SKM-1 treated with dmso at 0.1 percent for 144 hours (cell line): ENCODE data around the gene TRIM37.
"Not testable (repeated sequence)": the region's sequence is repeated elsewhere in the genome, so short reads cannot be mapped to it uniquely, and the experiment has no call there.

ENCODE experiments used
- DNase-seq: peaks from one replicate; lab custom pipeline; 2025; ENCODE audit not compliant: unreplicated experiment; lab: John Stamatoyannopoulos, UW

Gene TRIM37

GRCh38 chr17:59110973-59111372 lies 4.3 kb upstream of the TRIM37 start:
- no peak for DNase-seq

GRCh38 chr17:59108400-59109102 lies 1.9 kb upstream of the TRIM37 start:
- no peak for DNase-seq

DNA sequence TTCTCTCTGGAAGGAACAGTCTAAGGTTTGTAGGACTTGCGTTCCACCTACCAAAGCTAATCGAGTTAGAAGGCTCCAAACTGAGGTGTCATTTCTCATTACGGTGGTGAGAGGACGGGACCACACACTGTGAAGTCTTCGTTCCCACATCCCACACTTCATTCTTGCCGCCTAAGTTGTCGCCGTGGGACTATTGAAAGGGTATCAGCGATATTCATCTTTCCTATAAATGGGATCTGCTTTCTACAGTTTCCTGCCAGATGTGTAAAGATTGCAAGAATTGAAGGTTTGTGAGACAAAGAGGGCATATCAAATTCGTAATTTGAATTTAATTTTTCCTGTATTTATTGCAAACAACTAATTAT lies 608 bp upstream of the TRIM37 start:
- no peak for DNase-seq

- DNase-seq, result no peak
Measured at GRCh38 chr17:59105852-59106462, 723 bp downstream of the TRIM37 start.

DNA sequence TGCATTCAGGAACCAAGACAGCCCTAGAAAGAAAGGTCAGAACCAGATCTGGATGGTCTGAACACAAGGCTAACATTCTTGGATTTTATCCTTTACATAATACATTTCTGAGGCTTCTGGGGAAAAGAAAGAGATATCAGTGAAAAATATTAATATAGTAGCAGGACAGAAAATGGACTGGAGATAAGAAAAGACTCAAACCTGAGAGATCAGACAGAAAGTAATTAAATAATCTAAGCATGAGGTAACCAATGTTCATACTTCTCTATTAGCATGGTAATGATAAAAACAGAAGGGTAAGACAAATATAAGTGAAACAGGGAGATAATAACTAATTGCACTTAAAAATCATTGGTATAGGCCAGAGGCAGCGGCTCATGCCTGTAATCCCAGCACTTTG lies 5.5 kb downstream of the TRIM37 start:
- no peak for DNase-seq

DNA sequence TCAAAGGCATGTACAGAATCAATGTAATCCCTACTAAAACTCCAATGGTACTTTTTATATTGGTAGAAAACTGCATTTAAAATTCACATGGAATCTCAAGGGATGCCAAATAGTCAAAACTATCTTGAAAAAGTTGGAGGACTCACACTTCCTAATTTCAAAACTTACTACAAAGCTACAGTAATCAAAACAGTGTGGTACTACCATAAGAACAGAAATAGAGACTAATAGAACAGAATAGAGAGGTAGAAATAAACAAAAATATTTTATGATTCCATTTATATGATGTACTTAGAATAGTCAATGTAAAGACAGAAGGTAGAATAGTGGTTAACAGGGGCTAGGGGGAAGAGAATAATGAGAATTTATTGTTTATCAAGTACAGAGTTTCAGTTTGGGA lies 8.8 kb downstream of the TRIM37 start:
- no peak for DNase-seq

GRCh38 chr17:59094861-59095530 lies 11.7 kb downstream of the TRIM37 start:
- DNase-seq, result no peak

DNA sequence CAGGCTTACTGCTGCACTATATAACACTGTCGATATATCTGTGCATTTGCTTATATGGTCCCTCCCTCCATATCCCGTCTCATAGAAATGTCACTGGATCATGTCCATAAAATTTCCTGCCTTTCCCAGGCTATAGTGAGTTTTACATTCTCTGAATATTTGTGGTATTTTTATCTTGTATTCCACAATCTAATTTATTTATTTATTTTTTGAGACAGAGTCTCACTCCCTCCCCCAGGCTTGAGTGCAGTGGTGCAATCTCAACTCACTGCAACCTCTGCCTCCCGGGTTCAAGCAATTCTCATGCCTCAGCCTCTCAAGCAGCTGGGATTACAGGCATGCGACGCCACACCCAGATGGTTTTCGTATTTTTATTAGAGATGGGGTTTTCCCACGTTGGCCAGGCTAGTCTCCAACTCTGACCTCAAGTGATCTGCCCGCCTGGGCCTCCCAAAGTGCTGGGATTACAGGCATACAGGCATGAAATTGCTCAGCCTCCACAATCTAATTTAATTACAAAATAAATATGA lies 12.9 kb downstream of the TRIM37 start:
- no peak for DNase-seq

GRCh38 chr17:59093145-59093701 lies 13.5 kb downstream of the TRIM37 start:
- no peak for DNase-seq

DNA sequence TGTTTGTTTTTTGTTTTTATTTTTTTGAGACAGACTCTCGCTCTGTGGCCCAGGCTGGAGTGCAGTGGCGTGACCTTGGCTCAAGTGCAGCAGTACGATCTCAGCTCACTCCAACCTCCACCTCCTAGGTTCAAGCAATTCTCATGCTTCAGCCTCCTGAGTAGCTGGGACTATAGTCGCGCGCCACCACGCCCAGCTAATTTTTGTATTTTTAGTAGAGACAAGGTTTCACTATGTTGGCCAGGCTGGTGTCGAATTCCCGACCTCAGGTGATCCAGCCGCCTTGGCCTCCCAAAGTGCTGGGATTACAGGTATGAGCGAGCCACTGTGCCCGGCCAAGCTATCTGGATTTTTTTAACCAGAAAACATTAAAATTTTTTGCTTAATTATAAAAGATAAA lies 16.1 kb downstream of the TRIM37 start:
- DNase-seq, result not testable (repeated sequence)

DNA sequence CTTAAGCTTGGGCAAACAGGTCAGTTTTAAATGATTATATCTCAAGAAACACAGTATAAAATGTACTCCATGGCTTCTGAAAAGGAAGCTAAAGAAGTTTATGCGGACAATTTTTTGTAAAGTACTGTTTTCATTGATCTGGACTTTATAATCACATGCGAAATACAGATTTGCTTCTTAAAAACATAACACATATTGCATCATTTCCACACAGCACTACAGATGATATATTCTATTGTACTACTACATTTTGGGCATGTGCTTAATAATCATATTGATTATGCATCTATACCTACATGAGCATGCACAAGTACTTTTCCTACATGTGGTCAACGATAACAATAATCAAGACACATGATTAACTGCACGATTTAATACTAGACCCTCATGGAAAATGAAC lies 22.5 kb downstream of the TRIM37 start:
- no peak for DNase-seq

DNA sequence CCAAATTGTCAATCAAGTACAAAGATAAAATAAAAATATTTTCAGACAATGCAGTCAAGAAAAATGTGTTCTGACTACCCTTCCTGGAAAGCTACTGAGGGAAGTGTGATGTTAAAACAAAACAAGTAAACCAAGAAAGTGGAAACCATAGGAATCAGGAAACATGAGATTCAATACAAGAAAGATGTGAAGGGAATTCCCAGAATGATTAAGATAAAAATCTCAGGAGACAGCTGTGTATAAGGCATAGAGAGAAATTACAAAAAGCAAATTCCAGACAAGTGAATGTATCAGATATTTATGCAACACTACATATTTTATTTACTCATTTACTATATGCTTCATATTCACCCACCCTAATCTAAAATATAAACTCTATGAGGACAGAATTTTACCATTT lies 32.2 kb downstream of the TRIM37 start:
- no peak for DNase-seq

DNA sequence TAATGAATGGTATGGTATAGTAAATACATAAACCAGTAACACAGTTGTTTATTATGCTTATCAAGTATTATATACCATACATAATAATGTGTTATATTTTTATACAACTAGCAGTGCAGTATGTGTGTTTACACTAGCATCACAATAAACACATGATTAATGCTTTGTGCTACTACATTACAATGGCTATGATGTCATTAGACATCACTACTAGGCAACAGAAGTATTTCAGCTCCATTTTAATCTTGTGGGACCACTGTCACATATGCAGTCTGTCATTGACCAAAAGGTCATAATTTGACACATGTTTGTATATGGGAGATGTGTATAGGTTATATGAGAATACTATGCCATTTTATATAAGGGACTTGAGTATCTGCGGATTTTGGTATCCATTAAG lies 32.7 kb downstream of the TRIM37 start:
- DNase-seq, result no peak

DNA sequence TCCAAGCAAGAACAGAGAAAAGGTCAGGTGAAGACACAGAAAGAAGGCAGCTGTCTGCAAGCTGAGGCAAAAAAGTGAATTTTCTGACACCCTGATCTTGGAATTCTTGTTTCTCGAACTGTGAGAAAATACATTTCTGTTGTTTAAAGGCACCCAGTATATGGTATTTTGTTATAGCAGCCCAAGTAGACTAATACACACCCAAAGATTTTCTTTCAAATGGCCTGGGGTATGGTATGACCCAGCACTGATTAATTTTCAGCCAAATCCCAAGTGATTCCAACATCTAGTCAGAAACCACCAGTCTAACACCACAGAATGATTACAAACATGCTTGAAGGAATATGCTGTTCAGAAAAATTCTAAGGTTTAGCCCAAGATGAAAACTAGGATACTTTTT lies 36.8 kb downstream of the TRIM37 start:
- DNase-seq, result no peak

- DNase-seq, result no peak
Measured at GRCh38 chr17:59067756-59068155, 38.9 kb downstream of the TRIM37 start.

DNA sequence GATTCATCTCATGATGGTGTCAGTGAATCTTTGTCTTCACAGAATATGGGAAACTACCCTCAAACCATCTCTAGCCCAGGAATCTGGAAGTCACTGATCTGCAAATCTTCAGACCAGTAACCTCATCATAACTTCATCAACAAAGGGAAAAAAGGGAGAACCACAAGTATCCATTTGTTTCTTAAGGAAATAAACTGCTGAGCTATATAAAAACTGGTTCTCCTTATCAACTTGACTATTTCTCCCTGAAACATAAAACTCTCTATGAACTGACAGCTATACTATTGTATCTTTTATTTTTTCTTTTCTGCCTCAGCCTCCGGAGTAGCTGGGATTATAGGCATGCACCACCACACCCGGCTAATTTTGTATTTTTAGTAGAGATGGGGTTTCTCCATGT lies 39.3 kb downstream of the TRIM37 start:
- no peak for DNase-seq

DNA sequence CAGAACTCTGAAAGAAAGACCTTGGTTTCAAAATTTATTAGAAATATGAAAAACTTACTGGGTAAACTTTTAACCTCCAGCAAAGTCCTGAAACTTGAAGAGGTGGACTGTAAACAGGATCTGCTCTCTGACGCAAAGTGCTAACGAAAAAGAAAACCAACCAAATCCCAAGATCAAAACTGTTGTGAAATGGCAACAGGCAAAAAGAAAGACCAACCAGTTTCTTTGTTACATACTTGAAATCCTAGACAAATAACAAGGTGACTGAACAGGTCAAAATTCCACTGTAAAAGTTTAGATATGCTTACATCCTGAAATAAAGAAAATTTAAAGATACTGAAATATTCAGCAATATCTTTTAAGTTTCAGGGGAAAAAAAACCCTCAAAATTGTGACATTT lies 44.2 kb downstream of the TRIM37 start:
- DNase-seq, result no peak

GRCh38 chr17:59056857-59057256 lies 49.8 kb downstream of the TRIM37 start:
- DNase-seq, result no peak

- no peak for DNase-seq
Measured at GRCh38 chr17:59049798-59050197, 56.9 kb downstream of the TRIM37 start.

- no peak for DNase-seq
Measured at GRCh38 chr17:59047616-59048015, 59.1 kb downstream of the TRIM37 start.

DNA sequence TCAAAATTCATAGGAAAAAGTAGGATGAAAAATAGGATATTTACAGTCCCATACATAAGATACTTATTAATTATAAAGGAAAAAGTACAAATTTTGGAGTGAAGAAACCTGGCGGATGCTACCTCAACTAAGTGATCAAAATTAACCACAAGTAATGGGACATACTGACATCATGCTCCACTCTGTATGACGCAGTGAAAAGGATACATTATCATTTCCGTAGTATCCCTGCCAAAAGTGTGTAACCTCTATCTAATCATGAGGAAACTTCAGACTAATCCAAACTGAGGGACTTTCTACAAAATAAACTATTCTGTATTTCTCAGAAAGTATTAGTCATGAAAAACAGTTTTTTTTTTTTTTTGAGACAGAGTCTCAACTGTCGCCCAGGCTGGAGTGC lies 60.5 kb downstream of the TRIM37 start:
- DNase-seq, result no peak

GRCh38 chr17:59038734-59039133 lies 67.9 kb downstream of the TRIM37 start:
- DNase-seq, result no peak
